Omental fat pad (tissue), 4 donors: ENCODE data around the gene SPECC1. TPM values are rescaled to one million over a fixed set of nuclear protein-coding genes. Genes with fewer than 3 reads are reported as not detected.
A peak's percentile ranks its signal among the peaks of the same experiment; 100 is the strongest.

Source experiments
- ATAC-seq: fragments of 150-250 bp; one replicate; pipeline ENCODE4 v1.9.1; 2016; ENCODE audit warnings: mild to moderate bottlenecking, moderate library complexity; ENCODE audit not compliant: low FRiP score
- DNase-seq: peaks from one replicate; pipeline ENCODE4 v3.0.0-alpha.2; 2019; ENCODE audit warnings: low spot score
- CTCF ChIP-seq, 3 donors: fragments of 450-650 bp; IDR thresholded peaks; one replicate each; pipeline ENCODE4 v1.5.1; 2016 to 2017; ENCODE audit warnings: antibody characterized with exemption in 3 of 3, mild to moderate bottlenecking in 3 of 3, moderate library complexity in 2 of 3
- total RNA-seq, 4 donors: library from RNA; depleted of rRNA; stranded (reverse); fragments of >200 nt; gene quantifications; one replicate each; pipeline ENCODE4 v1.1.0, GENCODE V29; 2016

SPECC1 gene
- total RNA-seq, 4 donors from 2014 or later, result 34.2 to 114 (median 53.1) TPM

- DNase-seq (no peak), ATAC-seq (no peak)
These were observed 44.3 kb downstream of the SPECC1 start for GRCh38 chr17:20053361-20053964.

GRCh38 chr17:20059728-20060188 is 50.6 kb downstream of the SPECC1 start:
- ATAC-seq (no peak), DNase-seq (no peak)
- no peak for TF ChIP-seq CTCF (IDR thresholded peaks at IDR 0.05)

More at GRCh38 chr17:20053361-20053964, 44.3 kb downstream of the SPECC1 start:
- TF ChIP-seq CTCF (IDR thresholded peaks at IDR 0.05), result no peak

GRCh38 chr17:20063665-20064648 is 54.8 kb downstream of the SPECC1 start:
- ATAC-seq (peak; percentile 89), DNase-seq (peak; percentile 90)
- no peak for TF ChIP-seq CTCF (IDR thresholded peaks at IDR 0.05)

DNA sequence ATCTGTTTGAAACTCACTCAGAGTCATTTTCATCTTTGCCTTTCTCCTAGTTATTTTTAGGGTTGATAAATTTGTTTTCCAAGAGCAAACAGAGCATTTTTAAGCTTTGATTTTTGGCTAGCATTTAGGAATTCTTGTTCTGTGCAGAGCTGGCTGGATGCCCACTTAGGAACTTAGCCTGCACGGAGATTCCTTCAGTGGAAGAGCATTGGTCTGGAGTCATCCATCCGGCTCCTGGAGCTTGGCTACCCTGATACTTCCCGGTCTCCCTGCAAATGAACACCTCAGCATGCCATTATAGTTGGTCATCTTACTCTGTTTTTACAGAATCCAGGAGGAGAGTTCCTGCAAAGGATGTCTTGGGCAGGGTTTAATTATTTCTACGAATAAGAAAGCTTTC is 57.1 kb downstream of the SPECC1 start:
- no peak for TF ChIP-seq CTCF (IDR thresholded peaks at IDR 0.05)
- DNase-seq (no peak), ATAC-seq (peak; percentile 56)

DNA sequence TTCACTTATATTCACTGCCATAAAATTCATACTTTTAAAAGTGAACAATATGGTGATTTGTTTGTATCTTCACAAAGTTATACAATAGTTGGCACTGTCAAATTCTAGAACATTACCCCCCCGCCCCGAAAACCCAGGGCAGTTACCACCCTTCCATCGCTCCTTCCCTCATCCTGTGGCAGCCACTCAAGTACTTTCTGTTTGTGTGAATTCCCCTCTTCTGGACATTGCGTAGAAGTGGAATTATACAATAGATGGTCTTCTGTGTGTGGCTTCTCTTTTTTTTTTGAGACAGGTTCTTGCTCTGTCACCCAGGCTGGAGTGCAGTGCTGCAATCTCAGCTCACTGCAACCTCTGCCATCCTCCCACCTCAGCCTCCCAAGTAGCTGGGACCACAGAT is 58.6 kb downstream of the SPECC1 start:
- ATAC-seq (no peak), DNase-seq (no peak)
- TF ChIP-seq CTCF (IDR thresholded peaks at IDR 0.05), result no peak

DNA sequence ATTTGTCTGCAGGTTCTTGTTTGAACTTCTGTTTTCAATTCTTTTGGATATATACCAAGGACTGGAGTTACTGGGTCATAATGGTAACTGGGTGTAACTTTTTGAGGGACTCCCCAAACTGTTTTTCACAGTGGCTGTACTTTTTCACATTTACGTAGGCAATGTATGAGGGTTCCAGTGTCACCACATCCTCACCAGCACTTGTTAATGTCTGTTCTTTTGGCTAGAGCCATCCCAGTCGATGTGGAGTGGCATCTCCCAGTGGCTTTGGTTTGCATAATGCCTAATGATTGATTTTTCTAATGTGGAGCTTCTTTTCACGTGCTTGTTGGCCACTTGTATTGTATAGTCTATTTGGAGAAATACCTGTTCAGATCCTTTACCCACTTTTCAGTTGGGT is 59.3 kb downstream of the SPECC1 start:
- ATAC-seq (no peak), DNase-seq (no peak)
- no peak for TF ChIP-seq CTCF (IDR thresholded peaks at IDR 0.05)
